Activated CD4-positive, alpha-beta T cell treated with anti-CD3 and anti-CD28 coated beads, Interleukin-2, Interleukin-6, amounts not matched to agents 100 ng/mL and 50 ng/mL, durations not matched to agents 16 hours and 8 hours (primary cell): ENCODE measurements around the gene CSMD2.

Experiments used
- DNase-seq: peaks from one replicate; pipeline ENCODE4 v3.0.0-alpha.2; 2020

CSMD2 gene

DNA sequence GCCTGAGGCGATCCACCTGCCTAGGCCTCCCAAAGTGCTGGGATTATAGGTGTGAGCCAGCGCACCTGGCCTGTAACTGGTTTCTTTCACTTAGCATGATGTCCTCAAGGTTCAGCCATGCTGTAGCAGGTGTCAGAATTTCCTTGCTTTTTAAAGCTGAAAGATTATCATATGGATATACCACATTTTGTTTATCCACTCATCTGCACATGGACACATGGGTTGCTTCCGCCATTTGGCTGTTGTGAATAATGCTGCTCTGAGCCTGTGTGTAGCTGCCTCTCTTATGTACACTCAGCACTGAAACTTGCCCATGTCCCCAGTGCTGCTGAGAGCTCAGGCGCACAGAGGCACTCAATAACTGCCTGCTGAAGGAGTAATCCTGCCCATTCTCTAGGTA, 11.8 kb downstream of the CSMD2 start:
- DNase-seq, result no peak

DNA sequence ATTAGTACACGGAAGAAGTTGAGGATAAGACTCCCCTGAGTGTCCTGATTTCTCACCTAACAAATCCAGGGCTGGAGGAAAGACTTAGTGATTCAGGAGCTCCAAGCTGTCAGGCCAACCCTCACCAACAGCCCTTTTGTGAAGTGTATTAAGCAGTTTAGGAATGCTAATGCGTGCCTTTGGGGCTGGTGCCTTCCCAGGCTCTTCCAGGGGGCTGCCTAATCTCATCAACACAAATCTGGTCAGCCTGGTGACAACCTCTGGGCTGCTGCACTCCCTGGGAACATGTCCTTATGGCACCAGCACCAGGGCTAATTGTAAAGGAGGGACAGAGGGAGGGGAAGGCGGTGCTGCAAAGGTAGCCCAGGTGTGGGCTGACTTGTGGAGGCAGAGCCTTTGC, 15.5 kb downstream of the CSMD2 start:
- no peak for DNase-seq

DNA sequence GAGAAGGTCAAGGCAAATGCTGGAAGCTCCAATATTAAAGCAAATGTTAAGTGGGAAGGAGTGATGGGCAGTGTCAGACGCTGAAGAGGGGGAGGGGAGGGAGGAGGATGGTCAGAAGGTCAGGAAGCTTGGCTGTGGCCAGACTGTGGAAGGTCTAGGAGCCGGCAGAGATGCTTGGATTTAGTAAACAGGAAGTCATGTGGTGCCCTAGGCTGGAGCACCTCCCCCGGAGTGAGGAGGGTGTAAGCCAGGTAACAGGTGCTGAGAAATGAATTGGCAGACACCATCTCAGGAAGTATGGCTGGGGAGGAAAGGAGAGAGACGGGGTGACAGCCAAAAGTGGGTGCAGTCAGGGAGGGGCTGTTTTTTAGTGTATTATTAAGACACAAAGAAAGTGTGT, 17.7 kb downstream of the CSMD2 start:
- DNase-seq, result no peak

DNA sequence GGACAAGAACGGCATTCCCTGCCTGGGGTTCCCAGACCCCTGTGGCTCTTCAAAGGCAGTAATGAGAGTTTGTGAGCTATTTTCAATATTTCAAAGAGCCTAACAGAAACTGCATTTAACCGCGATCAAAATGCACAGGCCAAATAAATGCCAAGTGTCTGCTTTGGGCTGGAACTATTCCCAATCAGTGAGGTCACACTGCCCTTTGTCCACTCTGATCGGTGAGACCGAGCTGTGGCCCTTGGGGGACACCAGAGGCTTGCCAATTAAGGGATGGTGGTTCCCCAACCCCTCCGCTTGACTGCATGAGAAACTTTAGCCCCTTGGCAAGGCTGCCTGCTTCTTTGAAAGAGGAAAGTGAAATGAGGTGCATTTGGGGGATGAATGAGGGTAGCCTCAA, 20.3 kb downstream of the CSMD2 start:
- DNase-seq, result no peak

DNA sequence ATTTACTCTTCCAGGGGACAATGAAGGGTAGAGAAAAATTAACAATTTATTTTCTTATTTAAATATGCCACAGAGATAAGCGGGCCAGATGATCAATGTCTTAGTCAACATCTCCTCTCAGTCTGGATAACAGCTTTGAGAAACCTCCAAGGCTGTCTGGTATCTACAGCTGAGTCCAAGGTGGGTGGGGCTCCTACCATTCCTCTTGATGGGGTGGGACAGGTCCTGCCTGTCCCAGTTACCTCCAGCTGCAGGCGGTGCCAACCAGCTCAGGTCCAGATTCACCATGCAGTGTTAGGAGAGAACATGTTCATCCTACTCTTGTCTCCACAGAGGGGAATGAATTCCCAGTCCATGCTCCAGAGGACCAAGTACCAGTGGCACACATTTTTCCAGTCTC, 21.1 kb downstream of the CSMD2 start:
- no peak for DNase-seq

DNA sequence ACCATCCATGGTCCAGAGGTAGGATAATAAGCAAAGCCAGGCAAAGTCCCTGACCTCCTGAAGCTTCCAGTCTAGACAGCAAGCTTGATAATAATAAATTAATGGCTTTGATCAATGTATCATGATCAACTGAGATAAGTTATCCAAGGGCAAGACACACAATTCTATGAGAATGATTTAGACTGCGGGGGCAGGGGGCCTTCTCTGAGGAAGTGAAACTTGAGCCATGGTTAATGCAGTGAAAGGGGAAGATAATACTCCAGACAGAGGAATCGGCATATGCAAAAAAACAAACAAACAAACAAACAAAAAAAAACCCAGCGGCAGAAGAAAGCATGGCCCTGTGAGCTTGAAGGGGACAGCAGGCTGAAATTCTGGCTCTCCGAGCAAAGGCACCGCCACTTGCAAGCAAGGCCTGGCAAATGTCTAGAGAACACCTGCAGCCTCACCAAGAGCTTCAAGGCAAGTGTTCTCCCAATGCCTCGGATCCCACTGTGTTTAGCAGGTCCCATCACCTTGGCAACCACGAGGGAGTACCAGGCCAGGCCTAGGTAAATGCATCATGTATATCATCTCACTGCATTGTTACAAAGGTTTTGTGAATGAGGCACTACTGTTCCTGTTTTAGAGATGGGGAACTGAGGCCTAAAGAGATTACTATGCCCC, 24.9 kb downstream of the CSMD2 start:
- DNase-seq, result no peak

DNA sequence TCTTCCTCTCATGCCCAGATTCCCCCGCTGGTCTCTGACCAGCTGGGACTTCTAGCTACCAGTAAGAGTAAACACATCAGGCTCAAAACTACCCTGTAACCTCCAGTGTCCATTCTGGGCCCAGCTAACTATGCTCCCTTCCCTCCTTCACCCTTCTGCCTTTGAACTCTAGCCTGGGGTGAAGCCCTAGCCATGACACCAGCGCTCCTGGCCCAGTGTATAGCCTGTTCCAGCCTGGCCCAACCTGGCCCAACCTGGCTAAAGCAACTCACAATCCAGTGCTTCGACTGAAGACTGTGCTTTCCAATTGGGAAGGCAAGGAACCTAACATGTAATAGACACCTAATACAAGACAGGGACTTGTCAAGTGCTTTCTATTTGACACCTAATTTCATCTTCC, 27.6 kb downstream of the CSMD2 start:
- DNase-seq, result no peak

DNA sequence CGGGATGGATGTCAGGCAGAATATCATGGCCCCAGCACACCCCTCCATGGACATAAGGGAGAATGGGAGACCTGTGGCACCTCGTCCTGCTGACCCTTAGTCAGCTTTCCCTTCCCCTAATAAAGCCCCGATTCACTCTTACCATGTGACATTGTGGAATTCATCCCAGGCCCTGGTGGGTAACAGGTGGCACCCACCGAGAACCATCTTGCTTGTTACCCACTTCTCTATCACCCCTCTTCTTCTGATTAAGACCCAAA, 32.9 kb downstream of the CSMD2 start:
- no peak for DNase-seq

DNA sequence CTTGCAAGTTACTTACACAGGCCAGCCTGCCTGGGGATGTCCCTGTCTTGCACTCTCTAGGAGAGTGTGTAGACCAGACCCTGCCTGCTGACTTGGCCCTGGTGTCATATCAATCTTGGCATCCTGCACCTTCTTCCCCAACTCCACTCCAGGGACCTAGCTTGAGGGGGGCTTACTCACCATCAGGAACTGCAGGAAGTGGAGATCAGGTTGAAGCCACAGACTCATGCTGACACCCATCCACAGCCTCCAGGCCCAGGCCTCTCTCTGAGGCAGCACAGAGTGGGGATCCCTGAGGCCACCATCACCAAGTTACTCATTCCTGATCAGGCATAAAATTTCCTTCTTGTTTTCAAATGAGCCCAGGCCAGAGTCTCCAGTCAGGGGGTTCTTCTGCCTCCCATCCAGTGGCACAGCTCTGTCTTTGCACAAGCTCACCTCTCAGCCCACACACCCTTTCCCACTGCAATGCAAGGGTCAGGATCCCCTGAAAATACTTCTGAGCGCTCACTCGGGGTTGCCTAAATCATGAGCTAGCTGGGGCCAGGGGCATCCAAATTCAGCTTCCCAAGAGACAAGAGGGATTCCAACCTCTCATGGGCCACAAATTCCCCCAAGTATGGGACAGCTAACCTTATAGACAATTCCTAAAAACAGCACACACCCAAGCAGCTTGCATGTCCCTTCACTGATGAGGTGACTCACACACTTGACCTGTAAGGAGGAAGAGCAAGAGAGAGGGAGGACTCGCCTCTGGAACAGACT, 33.5 kb downstream of the CSMD2 start:
- DNase-seq, result no peak

DNA sequence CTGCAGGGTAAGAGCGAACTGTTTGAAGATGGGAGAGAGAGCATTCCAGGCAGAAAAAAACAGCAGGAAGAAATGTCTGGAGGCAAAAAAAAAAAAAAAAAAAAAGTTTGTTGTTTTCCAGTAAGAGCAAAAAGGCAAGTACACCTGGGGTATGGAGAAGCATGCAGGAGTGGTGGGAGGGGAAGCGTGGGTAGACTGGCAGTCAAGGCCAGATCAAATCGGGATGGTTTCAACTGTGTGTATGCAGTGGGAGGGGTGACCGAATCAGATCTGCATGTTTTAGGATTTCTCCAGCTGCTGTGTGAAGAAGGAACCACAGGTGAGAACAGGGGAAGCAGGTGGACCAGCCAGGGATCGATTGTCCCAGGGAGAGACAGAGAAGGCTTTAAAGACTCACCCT, 34.7 kb downstream of the CSMD2 start:
- DNase-seq, result no peak

DNA sequence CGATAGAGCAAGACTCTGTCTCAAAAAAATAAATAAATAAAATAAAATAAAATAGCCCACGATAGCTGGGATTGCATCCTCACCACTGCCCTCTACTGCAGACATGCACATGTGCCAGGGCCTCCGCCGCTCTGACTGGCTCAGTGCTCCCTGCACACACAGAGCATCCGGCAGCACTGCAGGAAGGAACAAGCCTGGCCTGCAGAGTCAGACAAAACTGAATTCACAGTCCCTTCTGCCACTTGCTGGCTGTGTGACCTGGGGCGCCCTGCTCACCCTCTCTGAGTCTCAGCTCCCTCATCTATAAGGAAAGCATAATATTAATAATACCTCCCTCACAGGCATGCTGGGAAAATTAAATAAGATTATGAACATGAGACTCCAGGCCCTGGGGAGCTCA, 35.4 kb downstream of the CSMD2 start:
- DNase-seq, result no peak

DNA sequence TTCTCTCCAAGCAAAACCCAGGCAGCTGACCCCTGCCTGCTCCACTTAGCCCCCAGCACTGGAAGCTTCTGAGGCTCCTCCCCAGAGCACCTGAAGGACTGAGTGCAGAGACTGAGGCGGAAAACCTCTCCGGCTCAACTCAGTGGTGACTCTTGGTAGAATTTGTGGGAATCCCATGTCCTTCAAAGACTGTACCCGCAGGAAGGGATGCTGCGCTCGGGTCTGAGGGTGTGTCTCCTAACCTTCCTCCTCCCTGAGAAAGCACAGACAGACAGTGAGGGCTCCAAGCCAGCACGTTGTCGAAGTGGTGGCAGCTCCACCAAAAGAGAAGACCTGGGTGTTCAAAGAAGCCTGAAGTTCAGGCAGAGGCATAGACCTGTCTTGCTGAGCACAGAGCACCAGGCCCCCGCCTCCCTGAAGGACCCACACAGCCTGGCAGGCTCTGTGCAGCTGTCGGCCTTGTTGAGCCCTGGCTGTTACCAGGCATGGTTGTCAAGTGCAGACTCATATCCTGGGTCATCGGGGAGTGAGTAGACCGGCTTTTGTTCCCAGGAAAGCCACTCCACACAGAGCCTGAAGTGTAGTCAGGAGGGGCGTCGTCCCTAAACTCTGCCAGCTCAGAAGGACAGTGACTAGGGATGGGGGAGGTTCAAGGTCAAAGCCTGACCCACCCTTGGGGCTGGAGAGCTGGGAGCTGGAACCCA, 36.7 kb downstream of the CSMD2 start:
- DNase-seq, result no peak

DNA sequence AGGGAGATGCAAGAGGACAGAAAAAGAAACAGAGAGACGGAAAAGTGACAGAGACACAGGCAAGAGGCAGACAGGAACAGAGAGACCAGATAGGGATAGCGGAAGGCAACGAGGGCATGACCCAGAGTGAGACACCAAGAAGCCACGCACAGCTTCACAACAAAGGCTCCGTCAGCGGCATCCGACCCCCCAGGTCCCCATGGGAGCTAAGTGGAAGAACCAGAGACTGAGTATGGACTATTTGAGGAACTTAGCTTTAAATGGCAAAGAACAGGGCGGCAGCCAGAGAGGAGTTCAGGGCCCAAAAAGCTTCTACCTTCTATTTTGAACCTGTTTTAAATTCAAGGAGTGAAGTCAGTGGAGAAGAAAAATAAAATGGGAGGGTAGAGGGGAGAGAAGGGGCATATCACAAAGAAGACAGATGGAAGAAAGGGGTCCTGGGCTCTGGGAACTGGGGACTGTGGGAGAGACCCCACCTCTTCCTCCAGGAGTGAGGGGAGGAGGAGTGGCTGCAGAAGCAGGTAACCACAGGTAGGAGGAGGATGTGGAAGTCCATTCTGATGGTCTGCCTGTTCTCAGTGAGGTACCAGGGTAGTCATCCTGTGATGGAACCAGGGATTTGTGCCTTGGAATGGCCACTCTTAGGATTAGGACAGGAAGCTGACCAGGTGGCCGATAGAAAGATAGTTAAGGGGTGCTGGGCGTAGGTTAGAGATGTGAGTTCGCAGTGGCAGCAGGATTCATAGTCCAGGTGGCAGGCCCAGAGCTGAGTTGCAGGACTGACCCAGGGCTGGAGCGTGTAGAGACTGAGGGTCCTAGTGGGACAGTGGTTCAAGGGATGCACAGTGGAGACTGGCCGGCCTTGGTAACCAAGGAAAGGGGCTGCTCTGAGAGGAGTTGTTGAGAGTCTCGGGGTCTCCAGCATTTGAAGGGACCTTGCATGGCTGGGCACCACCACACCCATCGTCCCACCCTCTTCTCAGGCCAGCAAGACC, 37.7 kb downstream of the CSMD2 start:
- DNase-seq, result no peak

DNA sequence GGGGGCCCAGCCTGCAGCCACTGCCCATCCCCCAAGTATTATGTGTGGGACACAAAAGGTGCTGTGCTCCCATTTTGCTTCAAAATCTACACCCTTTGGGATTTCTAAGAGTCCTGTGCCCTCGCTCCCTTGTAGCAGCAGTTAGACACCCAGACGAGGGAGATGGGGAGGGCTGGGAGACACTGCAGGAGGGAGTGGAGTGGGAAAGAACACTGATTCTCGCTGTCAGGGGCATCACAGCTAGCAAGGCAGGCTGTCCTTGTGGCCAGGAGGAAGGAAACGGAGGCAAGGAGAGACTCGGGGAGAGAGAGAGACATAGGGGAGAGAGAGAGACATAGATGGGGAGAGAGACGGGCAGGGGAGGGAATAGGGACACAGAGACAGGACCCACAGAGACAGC, 38.5 kb downstream of the CSMD2 start:
- DNase-seq, result no peak

DNA sequence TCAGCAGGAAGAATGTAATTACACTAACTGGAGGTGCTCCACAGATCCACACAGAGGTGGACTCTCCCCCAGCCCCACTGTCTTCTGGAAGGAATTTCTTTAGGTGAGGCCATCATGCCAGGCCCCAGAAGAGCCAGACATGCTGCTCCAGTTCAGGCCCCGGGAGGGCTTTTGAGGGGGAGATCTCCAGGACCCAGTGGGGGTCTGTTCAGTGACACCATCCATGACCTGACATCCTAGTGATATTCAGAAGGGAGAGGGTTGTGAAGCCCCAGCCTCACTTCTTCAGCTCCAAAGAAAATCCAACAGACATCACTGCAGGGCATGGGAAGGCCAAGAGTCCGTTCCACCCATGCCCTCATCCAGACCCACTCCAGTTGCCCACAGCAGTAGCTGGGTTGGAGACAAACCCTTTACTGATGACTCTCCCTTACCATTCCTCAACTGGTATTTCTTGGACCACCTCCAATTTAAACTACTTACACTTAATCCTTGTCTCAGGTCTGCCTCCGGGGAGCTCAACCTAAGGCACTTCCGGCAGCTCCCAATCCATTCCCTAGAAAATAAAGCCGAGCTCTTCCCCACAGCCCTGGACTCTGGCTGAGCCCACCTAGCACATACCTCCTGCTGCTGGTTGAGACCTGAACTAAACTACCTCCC, 39.2 kb downstream of the CSMD2 start:
- no peak for DNase-seq

DNA sequence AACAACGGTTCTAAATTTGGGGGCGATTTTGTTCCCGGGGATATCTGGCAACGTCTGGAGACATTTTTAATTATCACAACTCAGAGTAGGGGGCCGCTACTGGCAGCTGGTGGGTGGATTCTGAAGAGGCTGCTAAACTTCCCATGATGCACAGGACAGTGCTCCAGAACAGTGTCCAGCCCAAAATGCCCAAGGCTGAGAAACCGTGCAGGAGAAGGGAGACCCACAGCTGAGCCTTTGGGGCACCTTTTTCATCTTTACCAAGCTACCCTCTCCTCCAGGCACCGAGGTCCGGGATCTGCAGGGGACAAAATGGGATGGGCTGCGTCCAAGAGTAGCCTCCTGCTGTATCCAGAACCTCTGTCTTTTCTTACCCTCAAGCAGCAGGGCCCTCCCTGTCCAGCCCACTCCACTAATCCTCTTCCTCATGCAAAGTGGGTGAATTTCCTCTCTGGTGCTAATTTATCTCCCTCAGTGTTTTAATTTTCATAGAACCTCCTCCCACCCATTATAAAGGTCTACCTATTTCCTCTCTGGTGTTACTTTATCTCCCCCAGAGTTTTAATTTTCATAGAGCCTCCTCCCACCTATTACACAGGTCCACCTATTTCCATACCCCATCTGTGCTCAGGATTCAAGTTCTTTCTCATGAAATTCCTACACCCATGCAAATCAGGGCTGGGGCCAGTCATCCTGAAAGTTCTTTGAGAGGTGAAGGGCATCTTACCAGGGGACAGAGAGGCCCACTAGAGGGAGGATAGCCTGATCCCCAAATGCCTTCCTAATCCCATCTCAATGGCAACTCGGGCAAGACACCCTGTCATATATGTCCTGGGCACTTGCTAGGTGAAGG, 42.7 kb downstream of the CSMD2 start:
- no peak for DNase-seq

DNA sequence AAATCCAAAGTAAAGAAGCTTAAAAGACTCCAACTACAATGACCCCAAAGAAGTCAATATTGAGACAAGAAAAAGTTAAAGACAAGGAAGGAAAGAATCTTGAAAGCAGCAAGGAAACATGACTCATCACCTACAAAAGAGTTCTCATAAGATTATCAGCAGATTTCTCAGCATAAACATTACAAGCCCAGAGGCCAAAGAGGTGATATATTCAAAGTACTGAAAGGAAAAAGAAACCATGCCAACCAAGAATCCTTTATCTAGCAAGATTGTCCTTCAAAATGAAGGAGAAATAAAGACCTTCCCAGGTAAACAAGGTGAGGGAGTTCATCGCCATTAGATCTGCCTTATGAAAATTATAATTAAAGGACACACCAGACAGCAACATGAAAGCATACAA, 49.8 kb downstream of the CSMD2 start:
- DNase-seq, result no peak

DNA sequence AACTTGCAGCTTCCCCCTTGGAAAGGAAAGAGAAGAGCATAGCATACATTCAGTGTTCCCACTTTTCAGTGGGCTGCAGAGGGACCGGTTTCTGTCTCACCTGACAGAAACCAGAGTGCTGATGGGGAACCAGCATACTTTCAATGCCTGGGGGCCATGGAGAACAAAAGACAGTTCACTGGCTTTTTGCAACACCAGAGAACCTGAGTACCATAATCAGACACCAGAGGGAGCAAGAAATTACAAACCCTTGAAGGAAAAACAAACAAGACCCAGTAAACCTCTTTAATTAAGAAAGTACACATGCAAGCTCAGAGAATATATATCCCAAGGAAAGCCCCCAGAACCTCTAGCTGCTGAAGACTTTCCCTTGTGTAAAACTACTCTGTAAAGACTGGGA, 51.1 kb downstream of the CSMD2 start:
- no peak for DNase-seq

DNA sequence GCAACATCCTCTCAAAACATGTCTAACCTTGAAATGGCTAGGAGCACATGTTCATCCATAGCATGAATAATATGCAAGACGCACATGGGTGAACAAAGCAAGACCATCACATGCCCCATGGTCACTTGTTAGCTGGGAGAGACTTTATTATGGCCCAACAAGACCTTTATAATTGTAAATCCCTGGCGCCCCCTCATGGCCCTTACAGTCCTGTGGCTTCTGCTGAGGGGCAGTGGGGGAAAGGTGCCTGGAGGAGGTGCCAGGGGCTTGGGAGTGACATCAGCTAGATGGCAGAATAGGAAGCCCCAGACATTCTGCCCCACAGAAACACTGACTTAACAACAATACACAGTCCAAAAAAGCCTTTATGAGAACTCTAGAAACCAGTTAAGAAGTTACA, 51.7 kb downstream of the CSMD2 start:
- DNase-seq, result no peak

DNA sequence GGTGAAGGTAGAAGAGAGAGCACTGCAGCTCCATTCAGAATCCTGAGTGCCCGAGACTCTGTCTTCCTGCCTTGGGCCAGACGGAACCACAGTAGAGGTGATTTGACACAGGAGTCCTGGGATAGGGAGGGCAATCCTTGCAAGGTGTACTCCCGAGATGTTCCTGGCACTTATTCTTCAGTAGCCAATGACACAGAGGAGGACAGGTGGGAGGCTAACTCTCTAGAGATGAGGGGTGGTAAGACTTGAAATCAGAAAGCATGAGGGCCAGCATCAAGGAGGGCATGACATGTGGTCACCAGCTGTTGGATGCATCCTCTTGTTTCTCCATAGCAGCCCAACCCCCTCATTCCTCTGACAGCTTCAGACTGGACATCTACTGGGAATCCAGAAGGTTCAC, 56.3 kb downstream of the CSMD2 start:
- DNase-seq, result no peak

DNA sequence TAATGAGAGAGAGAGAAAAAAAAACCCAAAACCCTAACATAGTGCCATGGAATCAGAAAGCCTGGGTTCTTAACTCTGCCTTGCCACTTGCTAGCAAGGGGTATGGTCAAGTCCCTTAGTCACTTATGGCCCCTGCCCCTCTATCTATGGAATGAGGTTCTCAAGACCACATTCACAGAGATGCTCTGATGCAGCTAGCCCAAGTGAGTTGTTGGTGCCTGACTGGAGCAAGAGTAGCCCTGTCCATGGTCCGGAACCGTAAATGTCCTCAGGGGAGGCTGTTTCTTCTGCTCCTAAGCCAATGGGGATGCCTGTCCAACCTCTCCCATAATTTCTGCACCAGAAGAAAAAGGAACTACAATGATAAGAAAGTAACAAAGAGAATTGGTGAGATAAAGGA, 56.8 kb downstream of the CSMD2 start:
- no peak for DNase-seq

DNA sequence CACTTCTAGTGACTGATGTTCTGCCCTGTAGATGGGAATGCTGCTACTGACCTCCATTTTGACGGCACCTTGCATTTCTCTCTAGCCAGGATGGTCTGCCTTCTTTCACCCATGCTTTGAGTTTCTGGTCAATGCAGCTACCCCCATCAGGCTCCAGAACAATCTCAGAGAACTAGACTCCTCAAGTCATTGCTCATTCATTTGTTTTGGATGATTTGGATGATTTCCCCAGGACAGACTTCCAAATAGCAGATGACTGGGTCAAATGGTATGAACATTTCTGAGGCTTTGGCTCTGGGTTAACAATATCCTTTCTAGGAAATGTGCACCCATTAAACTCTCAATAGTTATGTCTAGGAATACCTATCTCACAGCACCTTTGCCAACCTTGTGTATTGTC, 63.9 kb downstream of the CSMD2 start:
- no peak for DNase-seq
